Measurements from ENCODE around the gene LYSMD2.

GRCh38 chr15:51702710-51703109 is 34.7 kb downstream of the LYSMD2 start:
- TF ChIP-seq EZH2 (IDR thresholded peaks at IDR 0.05), result no peak
- no peak for TF ChIP-seq POLR2AphosphoS5 (IDR thresholded peaks at IDR 0.05; ENCODE audit: borderline replicate concordance, low read depth, low read length)
- no peak for TF ChIP-seq FOXP2 (optimal IDR thresholded peaks at IDR 0.05; ENCODE audit: control extremely low read depth, extremely low read length, insufficient read depth)
